GM19240 (cell line): ENCODE measurements around the gene SLC16A9.
"Not testable (repeated sequence)": the region's sequence is repeated elsewhere in the genome, so short reads cannot be mapped to it uniquely, and the experiment has no call there.

ENCODE experiments used
- DNase-seq: peaks from one replicate; pipeline ENCODE4 v3.0.0; 2011; ENCODE audit warnings: low spot score; ENCODE audit not compliant: insufficient read length

SLC16A9 gene, protein sequence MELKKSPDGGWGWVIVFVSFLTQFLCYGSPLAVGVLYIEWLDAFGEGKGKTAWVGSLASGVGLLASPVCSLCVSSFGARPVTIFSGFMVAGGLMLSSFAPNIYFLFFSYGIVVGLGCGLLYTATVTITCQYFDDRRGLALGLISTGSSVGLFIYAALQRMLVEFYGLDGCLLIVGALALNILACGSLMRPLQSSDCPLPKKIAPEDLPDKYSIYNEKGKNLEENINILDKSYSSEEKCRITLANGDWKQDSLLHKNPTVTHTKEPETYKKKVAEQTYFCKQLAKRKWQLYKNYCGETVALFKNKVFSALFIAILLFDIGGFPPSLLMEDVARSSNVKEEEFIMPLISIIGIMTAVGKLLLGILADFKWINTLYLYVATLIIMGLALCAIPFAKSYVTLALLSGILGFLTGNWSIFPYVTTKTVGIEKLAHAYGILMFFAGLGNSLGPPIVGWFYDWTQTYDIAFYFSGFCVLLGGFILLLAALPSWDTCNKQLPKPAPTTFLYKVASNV

DNA sequence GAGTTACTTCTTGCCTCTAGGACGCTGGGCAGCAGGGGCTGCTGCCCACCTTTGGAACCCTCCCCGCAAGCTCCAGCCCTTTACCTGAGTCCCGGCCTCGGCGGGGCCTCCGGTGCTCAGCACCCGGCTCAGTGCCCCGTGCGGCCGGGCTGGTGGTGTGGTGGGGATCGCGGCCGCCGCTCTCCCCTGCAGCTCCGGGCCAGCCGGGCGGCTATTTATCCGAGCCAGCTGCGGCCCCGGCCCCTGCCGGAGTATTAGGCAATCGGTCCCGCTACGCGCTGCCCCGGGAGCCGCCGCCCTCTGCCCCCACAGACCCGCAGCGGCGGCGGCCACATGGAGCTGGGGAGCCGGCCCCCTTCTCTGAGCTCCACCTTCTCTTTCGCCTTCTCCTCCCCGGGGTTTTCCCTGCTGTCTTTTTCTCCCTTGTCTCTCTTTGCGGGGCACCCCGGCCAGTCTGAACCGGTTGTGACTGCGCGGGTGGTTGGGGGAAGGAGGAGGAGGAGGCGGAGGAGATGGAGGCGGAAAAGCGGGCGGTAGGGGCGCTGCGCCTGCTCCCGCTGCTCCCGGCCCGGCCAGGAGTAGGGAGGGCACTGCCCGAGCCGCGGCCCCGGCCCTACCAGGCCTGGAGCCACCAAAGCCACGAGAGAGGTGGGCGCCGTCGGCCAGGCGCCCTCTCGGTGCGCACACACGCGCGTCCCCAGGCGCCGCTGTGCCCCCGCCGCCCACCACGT is at the start of gene SLC16A9:
Gene SLC16A9, minus strand, starts transcription at position 456 of the 731 bp plus-strand sequence. CDS start 25,559 bp downstream, outside the sequence.
- DNase-seq: peak; percentile 25

DNA sequence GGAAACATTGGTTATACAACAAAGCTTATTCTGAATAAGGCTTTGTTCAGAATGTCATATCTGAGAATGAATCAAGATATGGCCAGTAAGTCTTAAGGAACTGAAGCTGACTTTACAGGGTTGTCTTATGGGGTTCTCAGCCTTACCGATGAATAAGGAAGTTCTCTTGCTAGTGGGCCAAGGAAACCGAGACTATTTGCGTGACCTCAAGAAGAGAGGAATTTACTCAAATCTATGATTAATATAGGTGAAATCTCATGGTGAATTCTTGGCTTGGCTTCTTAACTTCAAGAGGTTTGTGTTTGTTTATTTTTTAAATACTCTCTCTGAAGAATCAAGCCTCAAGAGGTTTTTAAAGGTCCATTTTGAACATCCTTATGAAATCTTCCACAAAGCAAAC is 48.3 kb upstream of the SLC16A9 start:
- no peak for DNase-seq

DNA sequence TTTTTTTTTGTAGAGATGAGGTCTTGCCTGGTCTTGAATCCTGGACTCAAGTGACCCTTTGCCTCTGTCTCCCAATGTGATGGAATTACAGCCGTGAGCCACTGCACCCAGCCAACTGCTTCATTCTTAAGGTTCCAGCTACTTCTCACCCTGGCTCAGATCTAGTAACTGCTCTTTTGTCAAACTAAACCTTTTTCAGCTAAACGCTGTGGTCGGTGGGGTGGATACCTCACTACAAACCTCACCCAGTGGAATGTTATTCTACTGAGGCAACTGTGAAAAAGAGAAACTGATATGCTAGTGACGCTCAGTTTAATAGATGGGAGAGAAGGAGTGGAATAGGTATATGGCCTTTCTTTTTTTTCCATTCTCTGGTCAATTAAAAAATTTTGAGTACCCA is 45.3 kb upstream of the SLC16A9 start:
- no peak for DNase-seq

DNA sequence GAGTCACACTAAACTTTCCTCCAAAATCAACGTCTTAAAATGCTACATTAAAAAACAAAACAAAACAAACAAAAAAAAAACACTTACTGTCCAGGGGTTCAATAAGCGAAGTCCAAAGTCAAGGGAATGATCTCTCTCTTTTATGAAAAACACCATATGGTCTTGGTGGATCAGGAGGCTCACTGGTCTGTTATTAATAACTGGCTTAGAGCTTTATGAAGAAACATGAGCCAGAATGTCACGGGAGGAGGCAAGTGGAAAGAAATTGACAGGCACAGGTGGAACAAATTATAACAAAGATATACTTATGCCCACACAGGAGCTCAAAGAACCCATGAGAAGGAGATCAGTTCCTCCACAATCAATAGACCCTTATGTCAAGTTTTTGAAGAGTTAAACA is 43.6 kb upstream of the SLC16A9 start, which contains the start of gene MRLN:
Gene MRLN, minus strand, starts transcription at position 189 of the 400 bp plus-strand sequence.
- no peak for DNase-seq

DNA sequence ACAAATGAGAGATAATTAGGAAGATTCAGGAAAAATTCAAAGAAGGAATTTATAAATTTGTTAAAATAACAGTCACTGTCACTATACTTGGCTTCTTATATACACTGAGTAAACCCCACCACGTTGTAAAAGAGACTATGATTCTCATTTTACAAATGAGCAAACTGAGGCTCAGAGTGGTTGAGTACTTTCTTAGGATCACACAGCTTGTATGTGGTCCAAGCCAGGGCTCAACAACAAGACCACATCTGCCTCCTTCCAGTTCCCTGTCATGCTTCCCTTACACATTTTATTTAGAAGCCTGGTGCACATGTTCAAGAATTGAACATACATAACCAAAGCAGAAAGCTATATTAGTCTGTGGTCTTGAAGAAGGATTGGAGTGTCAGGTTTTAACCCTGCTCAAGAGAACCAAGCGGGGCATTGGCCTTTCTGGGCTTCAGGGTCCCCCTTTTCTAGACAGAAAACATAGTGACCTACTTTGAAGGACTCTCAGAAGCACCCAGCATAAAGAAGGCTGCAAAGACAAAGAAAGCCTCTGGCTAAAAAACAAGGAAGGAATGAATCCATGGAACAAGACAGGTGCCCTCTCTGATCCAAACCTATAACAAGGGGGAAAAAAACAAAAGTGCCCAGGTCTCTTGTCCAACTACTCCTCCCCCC is 42.8 kb upstream of the SLC16A9 start:
- no peak for DNase-seq

DNA sequence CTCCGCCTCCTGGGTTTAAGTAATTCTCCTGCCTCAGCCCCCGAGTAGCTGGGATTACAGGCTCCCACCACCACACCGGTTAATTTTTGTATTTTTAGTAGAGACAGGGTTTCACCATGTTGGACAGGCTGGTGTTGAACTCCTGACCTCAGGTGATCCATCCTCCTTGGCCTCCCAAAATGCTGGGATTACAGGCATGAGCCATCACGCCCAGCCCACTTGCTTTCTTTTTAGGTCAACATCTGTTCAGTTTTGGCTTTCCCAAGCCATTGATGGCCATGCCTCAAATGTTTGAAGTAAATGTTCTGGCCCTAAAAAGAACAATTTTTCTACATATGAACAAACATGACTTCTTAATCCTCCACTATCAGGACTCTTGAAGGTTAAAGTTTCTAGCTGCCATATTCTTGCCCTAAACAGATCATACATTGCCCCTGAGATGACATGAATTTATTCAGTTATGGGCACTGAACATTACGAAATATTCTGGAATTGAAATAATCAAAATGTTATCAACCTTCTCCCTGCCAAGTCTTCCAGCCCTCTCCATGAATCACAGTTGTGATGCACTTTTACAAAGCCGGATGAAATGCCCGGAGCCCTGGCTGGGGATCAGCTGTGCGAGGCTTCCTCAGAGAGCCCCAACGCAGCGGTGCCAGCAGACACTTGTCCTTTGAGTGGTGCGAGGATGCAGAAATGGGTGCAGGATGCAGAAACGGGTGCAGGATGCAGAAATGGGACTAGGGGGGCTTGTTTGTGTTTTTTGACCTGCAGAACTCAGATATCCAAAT is 40.7 kb upstream of the SLC16A9 start:
- DNase-seq: no peak

DNA sequence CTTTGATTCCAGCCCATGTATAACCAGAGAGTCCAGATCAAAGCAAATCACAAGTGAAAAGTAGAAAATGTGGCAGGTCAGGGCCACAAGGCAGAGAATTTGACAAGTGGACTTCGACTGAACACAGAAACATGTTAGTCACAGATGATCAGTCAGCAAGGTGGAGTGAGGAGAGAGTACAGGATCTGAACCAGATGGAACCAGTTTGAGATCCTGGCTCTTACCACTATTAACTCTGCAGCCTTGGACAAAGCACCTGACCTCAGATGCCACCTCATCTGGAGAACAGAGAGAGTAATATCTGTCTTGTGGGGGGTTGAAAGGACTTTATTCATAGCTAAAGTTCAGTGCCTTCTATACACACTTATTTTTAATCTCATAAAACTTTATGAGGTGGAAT is 39.2 kb upstream of the SLC16A9 start:
- DNase-seq: no peak

DNA sequence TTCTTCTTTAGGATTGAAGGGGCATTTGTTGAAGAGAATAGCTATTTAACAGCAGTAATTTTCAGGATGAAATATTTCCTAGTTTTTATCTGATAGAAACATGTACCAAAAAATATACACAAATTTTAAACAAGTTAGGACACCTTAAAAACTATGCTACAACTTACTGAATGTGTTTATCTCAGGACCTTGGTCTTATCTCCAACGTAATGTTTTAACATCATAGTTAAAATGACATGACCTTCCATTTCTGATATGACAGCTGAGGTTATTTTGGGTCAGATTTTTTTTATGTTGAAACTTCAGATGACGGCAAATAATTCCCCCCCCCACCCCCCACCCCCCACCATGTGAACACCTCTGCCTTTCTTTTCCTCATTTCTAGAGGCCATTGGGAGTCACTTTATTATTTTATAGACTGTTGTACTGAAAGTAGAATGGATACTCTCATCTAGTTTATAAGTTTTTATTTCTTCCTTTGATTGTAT is 35.6 kb upstream of the SLC16A9 start:
- no peak for DNase-seq

DNA sequence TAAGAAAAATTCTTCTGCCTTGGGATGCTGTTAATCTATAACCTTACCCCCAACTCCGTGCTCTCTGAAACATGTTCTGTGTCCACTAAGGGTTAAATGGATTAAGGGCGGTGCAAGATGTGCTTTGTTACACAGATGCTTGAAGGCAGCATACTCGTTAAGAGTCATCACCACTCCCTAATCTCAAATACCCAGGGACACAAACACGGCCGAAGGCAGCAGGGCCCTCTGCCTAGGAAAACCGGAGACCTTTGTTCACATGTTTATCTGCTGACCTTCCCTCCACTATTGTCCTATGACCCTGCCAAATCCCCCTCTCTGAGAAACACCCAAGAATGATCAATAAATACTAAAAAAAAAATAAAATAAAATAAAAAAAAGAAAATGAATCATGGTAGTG is 35.1 kb upstream of the SLC16A9 start:
- not testable (repeated sequence) for DNase-seq

DNA sequence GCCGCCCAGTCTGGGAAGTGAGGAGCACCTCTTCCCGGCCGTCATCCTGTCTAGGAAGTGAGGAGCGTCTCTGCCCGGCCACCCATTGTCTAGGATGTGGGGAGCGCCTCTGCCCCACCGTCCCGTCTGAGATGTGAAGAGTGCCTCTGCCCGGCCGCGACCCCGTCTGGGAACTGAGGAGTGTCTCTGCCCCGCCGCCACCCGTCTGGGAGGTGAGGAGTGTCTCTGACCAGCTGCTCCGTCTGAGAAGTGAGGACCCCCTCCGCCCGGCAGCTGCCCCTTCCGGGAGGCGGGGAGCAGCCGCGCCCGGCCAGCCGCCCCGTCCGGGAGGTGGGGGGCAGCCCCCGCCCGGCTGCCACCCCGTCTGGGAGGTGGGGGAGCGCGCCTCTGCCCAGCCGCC is 34.5 kb upstream of the SLC16A9 start:
- not testable (repeated sequence) for DNase-seq

DNA sequence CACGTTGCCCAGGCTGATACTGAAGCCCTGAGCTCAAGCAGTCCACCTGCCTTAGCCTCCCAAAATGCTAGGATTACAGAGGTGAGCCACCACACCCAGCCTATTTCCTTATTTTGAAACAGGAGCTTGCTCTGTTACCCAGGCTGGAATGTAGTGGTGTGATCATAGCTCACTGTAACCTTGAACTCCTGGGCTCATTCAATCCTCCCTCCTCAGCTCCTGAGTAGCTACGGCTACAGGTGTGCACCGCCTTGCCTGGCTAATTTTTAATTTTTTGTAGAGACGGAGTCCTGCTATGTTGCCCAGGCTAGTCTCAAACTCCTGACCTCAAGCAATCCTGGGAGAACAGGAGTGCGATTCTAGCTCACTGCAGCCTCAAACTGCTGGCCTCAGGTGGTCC is 31.9 kb upstream of the SLC16A9 start:
- no peak for DNase-seq

DNA sequence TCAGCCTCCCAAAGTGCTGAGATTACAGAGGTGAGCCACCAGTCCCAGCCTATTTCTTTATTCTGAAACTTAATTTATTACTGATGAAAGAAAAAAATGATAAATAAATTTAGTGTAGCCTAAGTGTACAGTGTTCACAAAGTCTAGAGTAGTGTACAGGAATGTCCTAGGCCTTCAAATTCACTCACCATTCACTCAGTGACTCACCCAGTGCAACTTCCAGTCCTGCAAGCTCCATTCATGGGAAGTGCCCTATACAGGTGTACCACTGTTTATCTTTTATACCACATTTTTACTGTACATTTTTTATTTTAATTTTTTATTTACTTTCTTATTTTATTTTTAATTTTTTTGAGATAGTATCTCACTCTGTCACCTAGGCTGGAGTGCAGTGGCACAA is 31.4 kb upstream of the SLC16A9 start:
- DNase-seq: no peak

DNA sequence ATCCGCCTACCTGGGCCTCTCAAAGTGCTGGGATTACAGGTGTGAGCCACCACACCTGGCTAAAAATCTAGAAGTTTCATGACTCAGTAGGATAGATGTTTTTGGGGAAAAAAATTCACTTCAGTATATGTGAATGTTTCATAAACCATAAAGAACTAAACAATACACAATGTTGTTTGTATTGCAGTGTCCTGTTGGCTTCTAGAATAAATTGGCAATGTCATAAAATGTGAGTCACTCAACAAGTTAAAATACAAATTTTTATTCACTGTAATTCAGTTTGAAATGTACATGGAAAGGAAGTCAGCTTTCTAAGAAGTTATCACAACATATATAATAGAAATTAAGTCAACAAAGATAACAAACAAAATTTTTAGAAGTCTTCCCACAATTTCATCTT is 27.1 kb upstream of the SLC16A9 start:
- DNase-seq: no peak

DNA sequence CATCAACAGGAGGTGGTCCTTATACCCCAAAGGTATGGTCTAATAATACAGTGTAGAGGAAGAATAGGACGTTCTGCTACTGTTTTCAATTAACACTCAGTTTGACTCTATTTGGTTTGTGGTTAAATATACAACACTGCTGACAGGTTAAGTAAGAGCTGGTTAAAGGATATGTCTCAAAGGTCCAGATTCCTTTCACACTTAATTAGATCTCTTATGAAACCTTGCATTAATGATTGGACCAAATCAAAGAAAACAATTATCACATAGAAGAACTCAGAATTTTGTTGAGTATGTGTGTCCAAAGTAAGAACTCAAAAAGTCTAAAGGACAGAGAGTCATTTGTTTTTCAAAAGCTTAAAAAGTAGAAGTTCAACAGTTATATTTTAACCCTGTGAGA is 25.6 kb upstream of the SLC16A9 start:
- DNase-seq: no peak

DNA sequence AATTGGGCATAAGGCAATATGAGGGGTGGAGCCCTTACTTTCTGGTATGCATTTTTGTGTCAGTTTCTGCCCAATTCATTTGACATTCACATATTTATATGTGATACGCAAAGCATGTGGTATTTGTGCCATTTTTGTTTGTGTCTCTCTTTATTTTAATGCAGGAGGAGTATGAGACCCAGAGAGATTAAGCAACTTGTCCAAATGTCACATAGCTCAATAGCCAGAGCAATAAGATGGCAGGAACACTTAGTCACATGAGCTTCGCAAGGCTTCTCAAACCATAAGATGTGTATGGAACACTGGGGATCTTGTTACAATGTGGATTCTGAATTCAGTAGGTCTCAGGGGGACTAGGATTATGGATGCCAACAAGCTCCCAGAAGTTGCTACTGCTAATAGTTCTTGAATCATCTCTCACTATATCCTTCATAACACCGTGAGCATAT is 24.4 kb upstream of the SLC16A9 start:
- DNase-seq: no peak

DNA sequence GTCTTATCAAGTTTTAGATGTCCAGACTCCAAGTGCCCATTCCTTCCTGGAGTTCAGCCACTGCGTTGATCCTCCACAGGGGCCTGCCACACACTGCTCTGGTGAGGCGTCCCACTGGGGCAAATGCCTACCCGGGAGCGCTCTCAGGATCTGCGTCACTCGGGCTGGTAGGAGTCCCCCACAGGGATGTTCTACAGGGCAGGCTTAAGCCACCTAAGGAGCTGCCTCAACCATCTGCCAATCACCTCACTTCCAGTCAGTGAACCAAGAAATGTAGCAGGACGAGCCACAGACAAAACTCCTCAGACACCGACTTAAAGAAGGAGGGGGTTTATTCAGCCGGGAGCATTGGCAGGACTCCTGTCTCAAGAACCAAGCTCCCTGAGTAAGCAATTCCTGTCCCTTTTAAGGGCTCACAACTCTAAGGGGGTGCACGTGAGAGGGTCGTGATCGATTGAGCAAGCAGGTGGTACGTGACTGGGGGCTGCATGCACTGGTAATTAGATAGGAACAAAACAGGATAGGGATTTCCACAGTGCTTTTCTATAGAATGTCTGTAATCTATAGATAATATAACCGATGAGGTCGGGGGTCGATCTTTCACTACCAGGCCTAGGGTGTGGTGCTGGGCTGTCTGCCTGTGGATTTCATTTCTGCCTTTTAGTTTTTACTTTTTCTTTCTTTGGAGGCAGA is 23.8 kb upstream of the SLC16A9 start:
- not testable (repeated sequence) for DNase-seq

DNA sequence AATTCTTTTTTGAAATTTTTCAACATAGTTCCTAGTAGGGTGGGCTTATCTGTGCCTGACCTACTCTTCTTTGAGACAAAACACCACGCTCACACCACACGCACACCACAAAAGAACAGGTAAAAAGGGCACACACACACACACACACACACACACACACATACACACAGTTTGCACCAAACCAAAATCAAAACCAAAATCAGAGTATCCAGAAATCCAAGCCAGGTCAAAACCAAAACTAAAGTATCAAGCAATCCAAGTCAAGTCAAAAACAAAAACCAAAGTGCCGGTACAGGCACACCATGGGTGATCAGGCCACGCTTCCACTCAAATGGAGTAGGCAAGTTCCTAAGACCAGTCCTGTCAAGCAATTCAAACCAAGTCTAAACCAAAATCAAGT is 23.2 kb upstream of the SLC16A9 start:
- DNase-seq: not testable (repeated sequence)

DNA sequence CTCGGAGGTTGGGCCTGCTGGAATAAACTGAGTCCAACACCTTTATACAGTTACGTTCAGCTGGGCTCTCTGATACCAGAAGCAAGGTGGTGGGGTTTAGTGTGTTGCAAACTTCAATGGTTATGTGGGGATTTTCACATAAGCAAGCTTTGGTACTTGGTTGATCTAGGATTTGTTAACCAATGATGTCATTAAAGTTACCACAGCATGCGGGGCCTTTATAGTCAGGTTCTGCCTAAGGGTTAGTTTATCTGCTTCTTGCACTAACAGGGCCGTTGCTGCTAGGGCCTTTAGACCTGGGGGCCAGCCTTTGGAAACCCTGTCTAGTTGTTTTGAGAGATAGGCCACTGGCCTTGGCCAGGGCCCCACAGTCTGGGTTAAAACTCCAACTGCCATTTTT is 19.5 kb upstream of the SLC16A9 start:
- not testable (repeated sequence) for DNase-seq

DNA sequence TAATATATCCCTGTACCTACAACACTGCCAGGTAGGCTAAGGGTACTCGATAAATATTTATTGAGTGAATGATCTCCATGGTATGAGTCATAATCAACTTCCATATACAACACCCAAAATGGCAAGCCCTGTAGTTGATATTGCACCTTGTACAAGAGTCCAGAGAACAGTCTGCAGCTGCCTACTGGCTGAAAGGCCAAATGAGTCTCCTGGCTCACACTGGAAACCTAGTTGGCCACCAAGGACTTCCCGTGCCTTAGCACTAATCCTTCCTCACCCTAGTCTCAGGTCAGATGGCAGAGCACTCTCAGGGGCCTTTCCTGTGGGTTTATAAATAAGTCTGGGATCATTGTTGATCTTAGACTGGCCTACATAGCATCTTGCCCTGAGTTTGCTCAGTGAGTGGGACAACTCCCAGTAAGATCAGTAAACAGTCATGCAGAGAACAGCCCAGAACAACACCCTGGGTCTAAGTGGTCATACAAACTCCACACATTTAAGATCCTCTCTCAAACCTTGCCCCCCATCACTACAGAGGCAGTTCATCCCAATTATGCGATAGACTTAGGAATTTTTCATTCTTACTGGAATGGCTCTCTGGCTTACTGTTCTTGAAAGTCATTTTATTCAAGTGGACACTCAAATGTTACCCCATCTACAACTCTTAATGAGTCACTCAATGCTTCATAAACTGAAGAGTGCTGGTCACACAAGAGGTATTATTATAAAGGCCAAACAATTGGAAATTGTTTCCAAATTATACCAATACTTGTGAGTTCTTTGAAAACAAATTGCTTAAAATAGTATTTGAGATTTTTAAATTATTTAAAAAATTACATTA is 14.7 kb upstream of the SLC16A9 start:
- no peak for DNase-seq
